Glomerular visceral epithelial cell (primary cell): ENCODE results near the gene SLC9A6.

Experiments used
- DNase-seq: peaks from one replicate; pipeline ENCODE4 v3.0.0-alpha.2; 2016; ENCODE audit errors: extremely low spot score

The SLC9A6 gene

GRCh38 chrX:135985157-135985972, at the start of gene SLC9A6:
Gene SLC9A6 (plus strand): TSS chrX:135985435. CDS start chrX:135985659, 224 bp downstream.
- DNase-seq = peak; percentile 59

DNA sequence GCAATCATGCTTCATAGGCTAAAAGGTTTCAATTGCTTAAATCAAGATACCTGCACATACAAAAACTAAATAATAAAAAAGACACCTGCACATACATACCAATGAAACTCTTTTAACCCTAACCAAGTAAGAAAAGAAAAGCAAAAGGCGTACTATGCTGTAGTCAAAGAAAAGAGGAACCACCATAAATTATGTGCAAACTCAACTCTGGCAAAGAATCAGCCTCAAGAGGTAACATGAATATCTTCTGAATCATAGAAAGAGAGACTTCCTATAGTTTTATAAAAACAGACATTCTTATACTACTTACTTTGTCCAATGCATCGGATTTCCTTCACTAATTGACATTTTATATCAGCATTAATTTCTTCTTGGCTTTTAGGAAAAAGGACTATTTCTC, 40.7 kb upstream of the SLC9A6 start:
- no peak for DNase-seq

DNA sequence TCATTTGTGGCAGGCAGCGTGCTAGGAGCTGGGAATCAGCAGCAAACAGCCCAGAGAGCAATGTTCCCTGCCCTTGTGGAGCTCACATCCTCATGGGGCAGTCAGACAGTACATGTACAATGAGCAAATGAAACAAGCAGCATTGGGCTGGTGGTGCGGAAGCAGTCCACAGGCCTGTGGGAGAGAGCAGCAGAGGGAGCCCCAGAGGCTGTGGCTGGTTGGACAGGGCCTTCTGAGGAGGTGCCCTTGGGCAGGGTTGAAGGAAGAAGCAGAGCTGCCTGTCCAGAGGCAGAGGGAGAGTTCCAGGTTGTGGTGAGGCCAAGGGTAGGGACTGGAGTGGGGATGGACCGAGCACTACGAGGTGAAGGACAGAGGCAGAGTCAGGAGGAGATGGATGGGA, 33.9 kb upstream of the SLC9A6 start:
- DNase-seq = no peak

- DNase-seq = peak; percentile 5
These were observed 12.1 kb upstream of the SLC9A6 start for GRCh38 chrX:135973025-135973547.

DNA sequence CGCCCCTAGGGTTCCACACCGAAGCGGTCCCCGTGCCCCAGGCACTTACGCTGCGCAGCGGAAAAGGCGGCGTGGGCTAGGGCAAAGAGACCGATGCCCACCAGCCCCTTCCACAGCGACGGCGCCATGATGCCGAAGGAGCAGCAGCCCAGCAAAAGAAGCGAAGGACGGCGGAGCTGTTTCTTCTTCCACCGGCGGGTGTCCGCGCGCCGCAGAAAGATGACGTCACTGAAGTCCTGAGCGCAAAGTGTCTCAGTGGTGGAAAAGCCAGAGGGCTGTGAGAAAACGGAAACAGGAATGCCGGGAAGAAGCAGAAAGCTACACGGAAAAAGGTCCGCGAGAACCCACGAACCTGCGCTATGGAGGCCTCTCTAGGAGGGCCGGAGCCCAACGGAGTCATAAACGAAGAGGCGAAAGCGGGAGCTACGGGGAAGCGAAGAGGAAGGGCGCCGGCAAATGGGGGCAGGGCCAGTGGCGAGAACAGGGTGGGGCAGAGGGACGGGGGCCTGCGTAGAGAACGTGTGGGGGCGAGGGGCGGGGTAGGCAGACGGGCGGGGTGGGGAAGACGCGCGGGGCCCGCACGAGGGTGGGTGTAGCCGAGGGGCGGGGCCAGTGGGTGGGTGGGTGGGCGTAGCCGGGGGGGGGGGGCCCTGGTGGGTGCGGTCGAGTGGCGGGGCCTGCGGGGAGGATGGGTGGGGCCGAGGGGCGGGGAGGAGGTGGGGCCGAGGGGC, 11.5 kb upstream of the SLC9A6 start, which contains the start of gene MMGT1:
TSS of gene MMGT1 (minus strand) at position 441 of the 731 bp plus-strand sequence. CDS start at position 128, 313 bp downstream.
- peak; percentile 83 for DNase-seq

DNA sequence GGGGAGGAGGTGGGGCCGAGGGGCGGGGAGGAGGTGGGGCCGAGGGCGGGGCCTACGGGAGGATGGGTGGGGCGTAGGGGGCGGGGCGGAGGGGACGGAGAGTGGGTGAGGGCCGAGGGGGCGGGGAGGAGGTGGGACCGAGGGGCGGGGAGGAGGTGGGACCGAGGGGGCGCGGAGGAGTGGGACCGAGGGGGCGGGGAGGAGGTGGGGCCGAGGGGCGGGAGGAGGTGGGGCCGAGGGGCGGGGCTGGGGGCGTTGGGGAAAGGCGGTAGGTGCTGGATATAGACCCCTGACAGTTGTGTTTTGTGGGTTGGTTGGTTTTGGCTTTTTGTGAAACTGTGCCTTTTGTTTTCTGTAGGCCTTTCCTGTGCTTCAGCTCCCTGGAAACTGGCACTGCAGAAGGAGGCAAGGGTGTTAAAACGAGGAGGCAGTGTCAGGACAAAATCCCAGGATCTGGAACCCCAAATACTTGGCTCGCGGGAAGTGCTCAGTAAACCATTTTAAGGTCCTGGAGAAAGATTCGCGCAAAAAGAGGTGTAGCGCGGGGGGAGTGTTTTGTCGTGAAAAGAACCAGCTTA, 10.9 kb upstream of the SLC9A6 start:
- peak; percentile 78 for DNase-seq

DNA sequence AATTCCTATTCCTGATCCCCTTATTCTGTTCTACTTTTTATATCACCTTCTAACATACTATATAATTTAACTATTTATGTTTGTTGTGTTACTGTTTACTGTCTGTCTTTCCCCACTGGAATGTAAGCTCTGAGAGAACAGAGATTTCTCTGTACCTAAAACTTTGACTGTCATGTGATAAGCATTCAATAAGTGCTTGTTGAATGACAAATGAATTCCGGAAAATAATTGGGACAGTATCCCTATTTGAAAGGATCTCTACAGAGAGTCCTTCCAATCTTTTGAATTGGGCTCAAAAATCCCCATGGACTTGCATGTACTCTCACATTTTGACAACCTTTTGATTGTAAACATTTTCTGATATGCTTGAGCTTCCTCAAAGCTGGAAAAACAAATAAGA, 9.8 kb upstream of the SLC9A6 start:
- no peak for DNase-seq

DNA sequence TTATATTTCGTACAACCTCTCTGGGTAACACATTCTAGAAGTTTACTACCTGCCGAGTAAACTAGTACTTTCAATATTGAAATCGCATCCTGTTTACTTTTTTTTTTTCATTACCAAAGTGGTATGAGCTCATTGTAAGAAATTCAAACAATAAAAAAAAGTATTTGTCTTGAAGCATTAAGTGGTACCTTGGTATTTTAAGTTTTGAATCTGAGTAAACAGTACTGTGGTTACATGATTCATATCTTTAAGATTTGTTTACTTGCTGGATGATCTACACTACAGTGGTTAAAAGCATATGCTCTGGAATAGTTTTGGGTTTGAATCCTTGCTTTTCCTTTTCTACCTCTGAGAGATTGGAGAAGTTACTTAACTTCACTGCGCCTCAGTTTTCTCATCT, 7.6 kb upstream of the SLC9A6 start:
- peak; percentile 5 for DNase-seq

GRCh38 chrX:135981010-135981409, 4.2 kb upstream of the SLC9A6 start:
- DNase-seq = no peak

GRCh38 chrX:135981668-135982067, 3.6 kb upstream of the SLC9A6 start:
- no peak for DNase-seq

DNA sequence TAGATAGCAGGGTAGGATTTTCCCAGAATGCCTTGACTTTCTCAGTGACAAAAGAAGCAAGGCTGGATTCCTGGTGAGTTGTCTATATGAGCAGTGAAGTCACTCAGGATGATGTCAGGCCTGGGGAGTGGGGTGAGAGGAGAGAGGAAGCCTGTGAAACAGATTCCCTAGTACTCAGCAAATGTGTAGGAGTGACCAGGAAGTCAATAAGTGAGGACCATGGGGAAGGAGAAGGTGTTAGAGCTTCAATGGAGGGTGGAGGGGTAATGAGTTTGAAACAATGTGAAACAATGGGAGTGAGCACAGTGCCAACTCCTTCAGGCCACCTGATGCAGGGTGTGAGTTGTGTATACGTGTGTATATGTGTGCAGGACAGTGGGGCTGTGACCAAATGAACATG, 2.4 kb upstream of the SLC9A6 start:
- no peak for DNase-seq

DNA sequence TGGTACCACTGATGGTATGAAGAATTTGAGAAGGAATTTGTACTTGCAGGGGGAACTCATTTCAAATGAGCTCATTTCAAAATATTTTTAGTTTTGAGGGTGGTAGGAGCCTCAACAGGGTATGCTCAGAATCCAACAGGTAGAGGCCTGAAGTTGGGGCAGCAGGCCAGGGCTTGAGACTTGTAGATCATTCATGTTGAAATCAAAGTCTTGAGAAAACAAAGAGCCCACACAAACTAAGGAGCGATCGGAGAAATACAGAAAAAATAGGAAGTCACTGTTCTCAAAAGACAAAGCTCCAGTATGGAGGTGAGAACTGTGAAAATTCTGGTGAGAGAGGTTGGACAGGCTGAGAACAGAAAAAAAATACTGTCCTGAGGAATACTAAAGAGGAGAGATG, 979 bp upstream of the SLC9A6 start:
- no peak for DNase-seq

- DNase-seq = no peak
These were observed 461 bp upstream of the SLC9A6 start for GRCh38 chrX:135984791-135985156.

DNA sequence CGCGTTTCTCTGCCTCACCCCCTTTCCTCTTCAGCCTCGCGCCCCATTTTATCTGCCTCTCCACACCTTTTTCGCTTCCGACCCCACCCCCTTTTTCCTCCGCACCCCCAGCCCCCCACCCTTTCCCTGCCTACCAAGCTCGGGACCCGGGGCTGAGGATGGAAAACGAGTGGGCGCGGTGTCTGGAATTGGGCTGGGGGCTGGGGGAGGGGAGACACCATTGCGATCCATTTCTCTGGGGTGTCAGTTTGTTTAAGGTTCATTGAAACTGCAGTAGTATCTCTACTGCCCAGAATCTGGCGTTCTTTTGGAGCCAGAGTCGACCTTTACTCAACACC, 707 bp downstream of the SLC9A6 start:
- DNase-seq = no peak

GRCh38 chrX:135988245-135988644, 3.0 kb downstream of the SLC9A6 start:
- DNase-seq = no peak

- DNase-seq = no peak
These were observed 29.8 kb downstream of the SLC9A6 start for GRCh38 chrX:136015016-136015415.

DNA sequence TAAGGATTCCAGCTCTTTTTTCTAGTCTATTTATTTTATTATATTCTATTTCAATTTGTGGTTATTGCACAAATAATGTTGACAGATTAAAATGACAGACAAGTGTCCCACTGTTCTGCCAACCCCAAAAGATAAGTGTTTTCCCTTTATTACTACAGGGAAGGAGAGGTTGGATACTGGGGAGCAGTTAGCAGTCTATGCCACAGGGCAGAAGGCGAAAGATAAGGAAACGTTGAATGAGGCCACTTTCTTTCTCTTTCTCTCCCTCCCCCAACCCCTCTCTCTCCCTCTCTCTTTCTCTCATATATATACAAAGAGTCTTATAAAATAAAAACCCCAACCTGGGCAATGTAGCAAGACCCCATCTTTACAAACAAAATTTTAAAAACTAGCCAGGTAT, 31.6 kb downstream of the SLC9A6 start:
- no peak for DNase-seq

DNA sequence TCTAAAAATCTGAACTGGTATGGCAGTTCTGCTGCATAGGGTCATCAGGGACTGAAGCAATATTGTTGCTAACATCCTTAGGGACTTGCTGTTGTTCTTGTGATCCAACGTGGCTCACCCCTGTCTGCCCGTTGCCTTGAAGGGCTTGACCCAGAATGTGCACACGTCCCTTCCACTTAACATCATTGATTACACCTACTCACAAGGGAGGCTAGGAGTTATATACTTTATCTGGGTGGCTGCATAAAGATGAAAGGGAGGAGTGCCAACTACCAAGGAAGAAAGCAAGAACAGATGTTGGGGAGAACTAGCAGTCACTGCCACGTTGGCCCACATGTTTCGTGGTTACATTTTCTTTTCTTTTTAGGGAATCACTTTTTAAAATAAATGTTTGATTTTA, 34.0 kb downstream of the SLC9A6 start:
- DNase-seq = no peak

GRCh38 chrX:136021160-136021559, 35.9 kb downstream of the SLC9A6 start:
- DNase-seq = no peak

DNA sequence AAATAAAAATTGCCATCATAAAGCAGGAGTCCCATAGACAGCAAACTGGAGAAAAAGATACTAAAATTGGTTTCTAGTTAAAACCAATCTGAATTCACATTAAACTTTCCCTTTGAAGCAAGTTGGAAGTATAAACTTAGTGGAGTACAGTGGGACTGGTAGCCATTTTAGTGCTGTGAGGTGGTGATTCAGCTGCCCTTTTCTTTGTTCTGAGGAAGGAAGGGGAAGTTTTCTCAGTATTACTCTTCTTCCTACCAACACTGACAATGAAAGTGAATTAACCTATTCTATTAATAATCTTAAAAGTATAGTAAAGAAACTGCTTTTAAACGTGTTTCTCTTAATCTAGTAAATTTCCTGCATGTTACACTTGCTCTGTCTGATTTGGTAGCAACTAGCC, 36.7 kb downstream of the SLC9A6 start:
- no peak for DNase-seq

DNA sequence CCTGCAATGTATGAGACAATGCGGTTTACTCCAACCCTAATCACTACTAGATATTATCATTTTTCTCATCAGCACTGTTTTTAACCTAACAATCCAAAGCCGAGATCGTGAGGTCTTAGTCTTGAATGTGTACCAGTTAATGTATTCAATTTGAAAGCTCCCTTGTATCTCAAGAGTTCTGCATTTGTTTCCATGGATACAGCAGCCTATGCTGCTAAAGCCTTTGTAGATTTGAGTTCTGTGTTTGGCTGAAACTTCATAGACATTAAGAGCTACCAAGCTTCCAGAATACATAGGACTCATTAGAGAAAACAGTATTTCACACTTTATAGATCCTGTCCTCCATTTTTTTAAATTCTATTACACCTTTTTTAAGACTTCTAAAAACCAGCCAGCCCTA, 39.9 kb downstream of the SLC9A6 start:
- DNase-seq = no peak

GRCh38 chrX:136028383-136028984, 43.2 kb downstream of the SLC9A6 start:
- peak; percentile 44 for DNase-seq
